HG03354 (cell line): ENCODE measurements around the gene MRPS5.

Experiments used
- ATAC-seq: cut with Tn5 transposase; IDR thresholded peaks from one replicate; pipeline ENCODE4 v1.9.1; 2021; ENCODE audit warnings: mild to moderate bottlenecking; ENCODE audit not compliant: unreplicated experiment, poor library complexity, severe bottlenecking

Gene MRPS5

DNA sequence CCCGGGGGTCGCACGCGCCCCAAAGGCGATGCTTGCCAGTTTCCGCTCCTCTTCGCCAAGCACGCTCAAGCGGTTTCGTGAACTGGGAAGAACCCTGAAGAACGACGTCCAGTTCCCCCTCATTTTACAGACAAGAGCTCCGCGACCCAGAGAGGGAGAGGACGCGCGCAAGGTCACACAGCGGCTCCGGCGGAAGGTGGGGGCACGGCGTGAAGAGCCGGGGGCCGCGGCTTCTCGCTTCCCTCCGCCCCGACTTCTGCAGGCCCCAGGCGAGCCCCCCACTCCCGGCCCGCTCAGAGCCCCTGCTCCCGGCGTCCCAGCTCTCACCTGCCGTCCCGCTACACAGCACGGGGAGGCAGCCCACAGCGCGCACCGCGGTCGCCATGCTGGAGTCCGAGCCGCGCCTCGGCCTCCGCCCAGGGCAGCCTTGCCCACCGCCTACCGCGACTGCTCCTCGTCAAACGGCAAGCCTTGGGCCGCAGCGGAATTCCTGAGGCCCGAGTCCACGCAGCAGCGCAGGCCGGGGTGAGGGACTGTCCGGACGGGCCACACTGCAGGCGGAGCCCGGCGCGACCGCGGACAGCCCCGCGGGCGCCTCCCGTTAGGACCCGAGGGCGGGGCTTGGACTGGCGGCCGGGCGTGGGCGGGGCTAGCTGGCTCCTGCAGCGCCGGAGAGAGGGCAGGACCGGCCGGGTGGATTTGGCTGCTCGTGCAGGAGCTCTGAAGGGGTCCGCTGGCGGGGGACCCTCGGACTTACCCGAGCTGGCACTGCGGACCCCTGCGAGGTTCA is at the start of gene MRPS5:
Gene MRPS5 (minus strand): TSS at position 402 of the 790 bp plus-strand sequence. CDS start 17 bp downstream, at position 385.
- ATAC-seq, result peak; percentile 96

DNA sequence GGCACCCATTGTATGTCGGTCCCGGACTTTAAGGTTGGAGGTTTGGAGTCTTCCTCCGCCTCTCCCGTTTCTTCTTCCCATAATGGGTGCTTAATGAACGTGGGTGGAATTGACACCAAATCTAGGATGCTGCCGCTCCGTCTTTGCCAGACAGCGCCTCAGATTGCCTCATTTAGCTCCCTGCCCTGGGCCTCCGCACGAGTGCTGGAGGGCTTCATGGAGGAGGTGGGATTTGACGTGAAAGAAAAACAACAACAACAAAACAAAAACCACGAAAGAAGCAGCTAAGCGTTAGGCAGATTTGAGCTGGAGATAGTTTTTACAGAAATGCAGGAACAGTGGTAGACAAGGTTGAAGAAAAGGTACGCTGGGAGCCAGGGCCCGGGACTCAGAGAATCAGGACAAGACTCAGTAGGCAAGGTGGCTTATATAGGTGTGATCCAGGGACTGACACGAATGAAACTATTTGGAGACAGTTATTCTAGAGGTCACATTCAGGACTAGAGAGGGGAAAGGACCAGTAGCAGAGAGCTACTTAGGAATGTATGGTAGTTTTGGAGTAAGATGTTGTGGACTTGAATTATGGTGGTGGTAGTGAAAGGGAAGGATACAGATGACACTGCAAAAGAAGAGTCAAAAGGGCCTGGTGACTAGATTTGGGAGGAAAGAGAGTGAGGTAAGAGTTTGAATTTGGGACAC is 44.6 kb upstream of the MRPS5 start:
- no peak for ATAC-seq

DNA sequence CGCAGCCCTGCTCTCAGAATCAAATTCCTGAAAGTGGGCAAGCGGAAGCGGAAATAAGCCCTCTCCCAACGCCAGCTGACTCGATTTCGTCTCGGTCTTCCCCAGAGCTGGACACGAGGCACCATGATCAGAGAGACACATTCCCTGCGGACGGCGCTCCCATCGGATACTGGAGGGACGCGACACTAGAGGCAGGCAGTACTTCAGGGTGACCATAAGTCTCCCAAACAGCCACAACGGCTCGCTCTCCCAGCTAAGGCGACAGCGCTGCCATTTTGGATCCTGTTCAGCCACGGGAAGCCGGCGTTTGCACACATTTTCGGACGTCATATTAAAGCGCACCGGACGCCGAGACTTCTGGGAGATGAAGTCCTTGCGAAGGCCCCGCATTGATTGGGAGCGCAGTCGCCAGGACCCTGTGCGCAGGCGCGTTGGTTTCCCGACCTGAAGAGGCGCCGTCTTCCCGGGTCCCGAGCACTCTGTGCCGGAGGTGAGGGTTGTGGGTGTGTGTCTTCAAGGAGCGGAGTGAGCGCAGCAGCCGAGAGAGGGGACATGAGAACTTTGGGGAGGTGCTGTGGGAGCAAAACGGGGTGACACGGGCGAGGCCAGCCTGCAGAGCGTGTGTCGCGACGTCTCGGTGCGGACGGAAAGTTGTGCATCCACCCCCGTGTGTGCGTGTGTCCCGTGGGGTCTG is 43.9 kb upstream of the MRPS5 start, which contains the start of gene ZNF2:
Gene ZNF2 (plus strand): TSS at position 439 of the 694 bp plus-strand sequence. CDS start 10,418 bp downstream, outside the sequence.
- ATAC-seq, result peak; percentile 94

DNA sequence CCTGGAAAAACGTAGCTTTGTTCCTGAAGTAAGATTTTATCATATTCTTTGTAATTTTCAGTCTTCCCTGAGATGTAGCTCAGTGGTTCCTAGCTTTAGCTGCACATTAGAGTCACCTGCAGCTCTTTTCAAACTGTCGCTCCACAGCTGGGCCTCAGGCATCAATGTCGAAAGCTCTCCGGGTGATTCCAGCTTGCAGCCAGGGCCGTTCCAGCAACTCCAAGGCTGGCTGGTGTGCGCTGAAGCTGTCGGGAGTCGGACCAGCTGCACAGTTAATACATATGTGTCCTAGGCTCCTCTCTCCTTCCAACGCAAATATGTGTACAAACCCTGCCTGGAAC is 43.4 kb upstream of the MRPS5 start:
- no peak for ATAC-seq

DNA sequence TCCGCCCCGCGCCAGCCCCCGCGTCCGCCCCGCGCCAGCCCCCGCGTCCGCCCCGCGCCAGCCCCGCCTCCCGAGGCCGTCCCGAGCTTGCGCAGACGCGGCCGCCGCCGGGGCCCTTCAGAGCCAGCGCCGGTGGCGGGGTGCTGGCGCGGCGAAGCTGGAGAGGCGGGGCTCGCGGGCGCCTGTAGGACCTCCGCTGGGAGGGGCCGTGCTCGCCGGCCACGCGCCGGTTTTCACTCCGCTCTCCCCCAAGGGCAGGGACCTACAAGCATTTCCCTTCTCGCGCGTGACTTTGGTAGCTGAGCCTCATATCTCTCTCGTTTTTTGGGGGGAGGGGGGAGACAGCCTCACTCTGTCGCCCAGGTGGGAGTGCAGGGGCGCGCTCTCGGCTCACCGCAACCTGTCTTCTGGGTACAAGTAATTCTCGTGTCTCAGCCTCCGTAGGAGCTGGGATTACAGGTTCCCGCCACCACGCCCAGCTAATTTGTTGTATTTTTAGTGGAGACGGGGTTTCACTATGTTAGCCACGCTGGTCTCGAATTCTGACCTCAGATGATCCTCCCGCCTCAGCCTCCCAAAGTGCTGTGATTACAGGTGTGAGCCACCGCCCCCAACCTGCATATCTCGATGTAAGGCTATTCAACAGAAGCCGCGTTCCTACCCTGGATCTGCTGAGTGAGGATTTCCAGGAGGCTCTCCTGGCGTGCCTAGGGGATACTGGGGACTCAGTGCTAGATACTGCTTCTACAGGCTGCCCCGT is 38.3 kb upstream of the MRPS5 start, which contains the start of gene ZNF514:
Gene ZNF514 (minus strand): TSS at position 159 of the 760 bp plus-strand sequence. CDS start 6,595 bp downstream, outside the sequence.
- ATAC-seq, result peak; percentile 91

DNA sequence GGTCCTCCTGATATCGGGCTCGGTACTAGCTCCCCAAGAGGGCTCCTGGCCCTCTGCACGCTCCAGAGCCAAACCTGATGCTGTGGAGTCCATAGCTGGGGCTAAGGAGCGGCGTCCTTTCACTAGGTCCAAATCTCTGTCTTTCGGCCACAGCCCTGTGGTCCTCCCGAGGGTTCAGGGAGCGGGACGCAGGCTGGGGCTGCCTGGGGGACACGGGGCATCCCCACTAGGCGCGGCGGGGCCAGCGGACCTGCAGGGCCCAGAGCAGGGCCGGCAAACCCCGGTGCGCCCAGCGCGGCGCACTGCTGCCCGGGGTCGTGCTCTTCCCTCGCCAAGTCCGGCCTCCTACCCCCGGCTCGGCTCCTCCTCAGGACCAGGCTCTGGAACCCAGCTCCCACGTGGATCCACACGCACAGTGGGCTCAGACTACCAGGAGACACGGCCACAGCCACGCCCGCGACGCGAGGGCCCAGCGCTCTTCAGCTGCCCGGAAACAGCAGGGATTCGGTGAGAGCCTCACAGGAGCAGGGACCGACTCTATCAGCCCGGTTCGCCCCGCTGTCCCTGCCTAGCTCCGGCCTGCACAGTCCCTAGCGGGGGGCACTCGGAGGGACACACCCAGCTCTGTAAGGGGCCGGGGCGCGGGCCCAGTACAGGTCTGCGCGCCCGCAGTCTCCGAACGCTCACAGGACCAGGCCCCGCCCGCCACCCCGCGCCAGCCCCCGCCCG is 37.4 kb upstream of the MRPS5 start:
- ATAC-seq, result peak; percentile 64

DNA sequence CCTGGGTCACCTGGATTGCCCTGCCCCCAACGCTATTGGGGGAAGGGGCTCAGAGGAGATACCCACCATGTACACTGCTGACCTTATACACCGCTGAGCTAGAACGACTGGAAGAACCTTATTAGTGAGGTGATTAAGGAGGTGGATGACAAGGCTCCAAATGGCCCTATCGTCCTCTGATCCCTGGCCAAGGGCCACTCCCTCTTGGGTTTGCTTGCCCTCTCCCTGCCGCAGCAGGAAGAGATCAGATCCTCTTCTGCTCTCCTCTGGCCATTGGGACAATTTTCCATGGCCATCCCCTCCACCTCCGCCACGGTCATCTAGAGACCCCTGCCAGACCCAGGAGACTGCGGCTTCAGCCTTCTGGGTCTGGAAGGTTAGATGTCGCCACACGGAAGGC is 36.8 kb upstream of the MRPS5 start:
- no peak for ATAC-seq

DNA sequence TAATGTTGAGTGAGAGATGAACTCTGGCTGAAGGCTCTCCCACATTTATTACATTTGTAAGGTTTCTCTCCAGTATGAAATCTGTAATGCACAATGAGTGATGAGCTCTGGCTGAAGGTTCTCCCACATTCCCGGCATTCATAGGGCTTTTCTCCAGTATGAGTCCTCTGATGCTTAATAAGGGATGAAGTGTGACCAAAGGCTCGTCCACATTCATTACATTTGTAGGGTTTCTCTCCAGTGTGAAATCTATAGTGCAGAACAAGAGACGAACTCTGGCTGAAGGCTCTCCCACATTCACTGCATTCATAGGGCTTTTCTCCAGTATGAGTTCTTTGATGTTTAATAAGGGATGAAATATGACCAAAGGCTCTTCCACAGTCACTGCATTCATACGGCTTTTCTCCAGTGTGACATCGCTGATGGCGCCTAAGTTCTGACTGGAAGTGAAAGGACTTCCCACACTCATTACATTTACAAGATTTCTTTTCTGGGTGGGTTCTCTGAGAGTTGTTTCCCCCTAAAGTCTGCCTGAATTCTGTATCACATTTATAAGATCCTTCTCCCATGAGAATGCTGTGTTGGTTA is 27.9 kb upstream of the MRPS5 start:
- ATAC-seq, result no peak

DNA sequence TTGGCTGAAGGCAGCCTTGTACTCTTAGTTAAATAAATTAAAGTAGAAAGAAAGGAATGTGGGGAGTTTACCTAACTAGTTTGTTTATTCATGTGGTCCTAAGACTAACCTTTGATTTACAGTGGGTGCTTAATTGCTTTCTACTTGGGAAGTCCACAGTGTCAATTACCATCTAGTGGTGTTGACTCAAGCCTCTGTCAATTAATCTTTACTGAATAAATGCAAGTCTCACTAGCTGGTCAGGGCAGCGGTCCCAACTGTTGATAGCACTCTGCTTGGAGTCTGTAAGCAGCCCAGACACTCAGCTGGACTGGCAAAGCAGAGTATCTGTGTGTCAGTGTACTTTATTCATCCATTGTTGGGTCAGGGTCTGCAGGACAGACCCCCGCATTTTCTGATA is 22.2 kb upstream of the MRPS5 start:
- no peak for ATAC-seq

DNA sequence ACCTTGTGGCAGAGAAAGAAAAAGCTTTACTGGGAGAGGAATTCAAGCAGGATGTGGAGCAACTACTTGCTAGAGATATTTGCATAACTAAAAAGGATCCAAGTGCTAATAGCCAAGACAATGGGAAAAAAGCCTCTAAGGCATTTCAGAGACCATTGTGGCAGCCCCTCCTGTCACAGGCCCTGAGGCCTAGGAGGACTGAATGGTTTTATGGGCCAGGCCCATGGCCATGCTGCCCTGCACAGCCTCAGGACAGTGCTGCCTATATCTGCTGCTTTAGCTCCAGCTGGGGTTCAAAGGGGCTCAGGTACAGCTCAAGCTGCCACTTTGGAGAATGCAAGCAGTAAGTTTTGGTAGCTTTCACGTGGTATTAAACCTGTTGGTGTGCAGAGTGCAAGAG is 17.1 kb upstream of the MRPS5 start:
- no peak for ATAC-seq

DNA sequence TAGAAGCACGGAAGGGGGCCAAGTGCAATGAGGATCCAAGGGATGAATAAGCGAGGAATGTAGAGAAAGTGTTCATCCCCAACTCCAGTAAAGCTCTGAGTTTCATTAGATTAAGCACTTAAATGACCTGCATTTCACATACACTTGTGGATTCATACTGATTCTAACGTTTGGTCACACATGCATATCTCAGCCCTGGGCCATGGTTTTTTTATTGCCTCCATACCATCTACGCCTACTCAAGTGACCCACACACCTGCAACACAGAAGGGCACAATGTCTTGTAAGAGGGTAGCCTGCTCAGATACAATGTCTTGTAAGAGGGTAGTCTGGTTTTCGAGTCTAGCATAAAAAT is 566 bp upstream of the MRPS5 start:
- ATAC-seq, result peak; percentile 15

DNA sequence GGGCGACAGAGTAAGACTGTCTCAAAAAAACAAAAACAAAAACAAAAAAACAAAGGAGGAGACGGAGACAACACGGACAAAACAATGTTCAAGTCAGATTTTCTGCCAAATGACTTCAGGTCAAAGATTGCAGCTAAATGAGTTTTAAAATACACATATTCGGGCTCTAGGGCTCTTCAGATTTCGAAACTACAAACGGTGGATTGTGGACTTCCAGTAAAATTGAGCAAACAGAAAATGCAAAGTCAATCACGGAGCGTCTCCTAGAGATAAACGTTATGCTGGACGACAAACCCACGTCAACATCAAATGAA is 558 bp downstream of the MRPS5 start:
- ATAC-seq, result peak; percentile 5

DNA sequence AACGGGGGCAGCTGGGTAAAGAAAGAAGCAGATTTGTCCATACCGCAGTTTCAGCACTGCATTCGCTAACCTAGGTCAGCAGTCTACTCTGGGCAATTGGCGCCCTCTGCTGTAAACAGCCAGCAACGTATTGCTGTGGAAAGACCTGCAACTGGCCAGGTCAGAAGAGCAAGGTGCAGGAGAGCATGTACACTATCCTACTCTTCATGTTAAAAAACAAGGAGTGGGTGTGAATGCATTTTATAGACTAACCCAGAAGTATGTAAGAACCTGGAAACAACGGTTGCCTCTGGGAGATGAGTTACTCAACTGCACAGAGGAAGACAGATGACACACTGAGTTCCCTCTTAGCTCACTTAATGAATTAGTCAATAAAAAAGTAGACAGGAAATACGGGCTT is 6.2 kb downstream of the MRPS5 start:
- ATAC-seq, result peak; percentile 98

DNA sequence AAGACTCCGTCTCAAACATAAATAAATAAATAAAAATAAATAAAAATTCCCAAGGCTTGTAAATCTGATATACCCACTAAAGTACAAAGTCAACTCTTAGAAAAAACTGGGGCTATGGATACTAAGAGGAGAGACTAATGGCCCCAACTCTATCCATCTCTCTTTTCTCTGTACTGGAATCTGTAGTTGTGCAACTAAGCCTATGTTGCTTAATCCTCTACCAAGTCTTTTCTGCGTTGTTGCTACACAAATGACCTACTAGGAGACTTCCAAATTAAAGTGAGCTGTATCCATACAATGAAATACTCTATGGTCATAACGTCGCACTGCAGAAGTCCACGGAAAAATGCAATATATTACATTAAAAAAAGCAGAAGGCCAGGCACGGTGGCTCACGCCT is 8.1 kb downstream of the MRPS5 start:
- ATAC-seq, result no peak

DNA sequence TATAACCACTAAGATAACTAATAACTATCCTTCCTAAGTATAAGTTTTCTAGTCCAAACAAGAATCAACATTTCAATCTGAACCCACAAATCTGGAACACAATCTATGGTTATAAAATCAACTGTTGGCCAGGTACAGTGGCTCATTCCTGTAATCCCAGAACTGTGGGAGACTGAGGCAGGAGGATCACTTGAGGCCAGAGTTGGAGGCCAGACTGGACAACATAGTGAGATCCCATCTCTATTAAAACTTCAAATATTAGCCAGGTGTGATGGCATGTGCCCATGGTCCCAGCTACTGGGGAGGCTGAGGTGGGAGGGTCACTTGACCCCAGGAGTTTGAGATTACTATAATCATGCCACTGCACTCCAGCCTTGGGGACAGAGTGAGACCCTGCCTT is 11.2 kb downstream of the MRPS5 start:
- no peak for ATAC-seq

DNA sequence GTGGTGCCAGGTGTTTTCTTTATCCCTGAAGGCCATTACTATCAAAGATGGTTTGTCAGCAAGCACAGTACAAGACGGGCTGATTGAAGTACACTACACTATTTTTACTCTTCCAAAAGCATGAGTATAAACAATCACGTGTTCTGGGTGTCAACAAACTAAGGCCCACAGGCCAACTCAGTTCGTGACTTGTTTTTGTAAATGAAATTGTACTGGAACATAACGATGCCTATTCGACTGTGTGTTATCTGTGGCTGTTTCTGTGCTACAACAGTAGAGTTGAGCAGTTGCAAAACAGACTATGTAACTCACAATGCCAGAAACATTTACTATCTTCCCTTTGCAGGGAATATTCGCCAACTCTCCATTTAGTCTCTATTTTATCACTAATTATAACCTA is 12.3 kb downstream of the MRPS5 start:
- ATAC-seq, result no peak

DNA sequence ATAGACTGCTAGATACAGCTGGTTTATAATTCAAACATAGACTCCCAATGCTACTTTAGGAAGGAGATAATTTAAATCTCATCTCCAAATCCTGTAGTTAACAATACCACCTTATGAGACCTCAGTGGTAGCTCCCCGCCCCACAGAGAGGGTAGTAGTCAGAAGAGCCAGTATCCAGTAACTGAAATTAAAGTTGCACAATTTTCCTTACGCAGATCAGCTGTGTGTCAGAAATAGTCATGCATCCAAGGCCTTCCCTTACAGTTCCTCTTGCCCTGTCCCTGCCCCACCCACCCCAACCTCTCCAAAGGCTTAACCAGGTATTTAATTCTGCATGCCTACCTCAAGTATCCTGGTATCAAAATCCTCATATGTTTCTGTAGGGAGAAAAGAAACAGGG is 15.5 kb downstream of the MRPS5 start:
- no peak for ATAC-seq

DNA sequence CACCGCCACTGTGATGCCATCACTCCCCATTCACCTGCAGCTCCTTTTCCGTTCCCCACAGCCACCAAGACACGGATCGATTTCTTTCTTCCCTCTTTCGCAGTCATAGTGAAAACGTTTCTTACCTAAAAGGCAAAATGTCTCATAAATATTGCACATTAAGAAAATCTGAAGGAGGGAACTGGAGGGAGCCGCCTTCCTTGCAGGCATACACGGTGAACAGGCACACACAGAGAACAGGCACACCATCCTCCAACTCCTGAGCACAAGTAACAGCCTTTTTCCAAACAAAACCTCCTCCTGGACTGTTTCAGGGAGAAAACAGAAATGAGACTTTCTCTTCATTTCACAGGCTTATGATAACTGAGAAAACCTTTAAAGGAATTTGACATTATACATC is 17.0 kb downstream of the MRPS5 start:
- no peak for ATAC-seq

DNA sequence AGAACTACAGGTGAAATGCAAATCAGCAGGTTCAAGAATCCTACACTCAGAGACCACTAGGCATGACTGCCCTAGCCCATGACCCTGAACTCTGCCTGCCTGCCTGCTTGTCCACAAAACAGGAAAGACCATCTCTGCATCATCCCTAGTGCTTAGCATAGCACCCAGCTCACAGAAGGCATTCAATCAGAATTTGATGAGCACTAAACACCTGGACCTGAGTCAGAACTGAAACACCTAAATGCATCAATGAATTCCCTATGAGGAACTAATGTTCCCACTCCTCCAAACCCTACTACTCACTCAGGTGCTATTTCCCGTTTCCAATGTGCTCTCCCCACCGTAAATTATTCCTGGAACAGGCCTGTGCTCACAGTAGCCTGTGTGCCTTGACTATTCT is 21.7 kb downstream of the MRPS5 start:
- no peak for ATAC-seq
